ENCODE data around the gene DMD. TPM values are rescaled to one million over a fixed set of nuclear protein-coding genes. Genes with fewer than 3 reads are reported as not detected.

Gene DMD
- total and polyA plus RNA-seq, 2 donors (not counting 1 experiment from before 2014, with no cell fraction given): 2.0 to 51.8 TPM

DNA sequence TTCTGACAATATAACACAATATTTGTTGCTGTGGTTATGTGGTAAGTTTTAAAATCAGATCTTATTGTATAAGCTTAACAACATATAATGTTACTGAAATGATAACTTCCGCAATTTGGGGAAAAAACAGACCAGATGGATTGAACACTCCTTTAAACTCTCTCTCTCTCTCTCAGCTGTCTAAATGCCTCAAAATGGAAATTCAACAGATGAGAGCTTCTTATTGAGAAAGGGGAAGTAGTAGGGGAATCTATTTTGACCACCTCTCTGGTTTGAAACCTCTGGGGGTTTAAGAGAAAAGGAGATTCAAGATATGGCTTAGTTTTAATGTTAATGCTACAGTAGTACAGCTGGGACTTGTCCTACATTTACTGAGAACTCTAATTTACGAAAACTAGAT lies 40.3 kb downstream of the DMD start:
- DNase-seq: no peak
- no peak overlapping the region for H3K4me2 ChIP-seq (replicated peaks; ENCODE audit: low read depth, low read length, poor library complexity, severe bottlenecking)
- WGBS (ENCODE audit: insufficient coverage): no CpG with 5 or more reads among the region's 2 CpGs

DNA sequence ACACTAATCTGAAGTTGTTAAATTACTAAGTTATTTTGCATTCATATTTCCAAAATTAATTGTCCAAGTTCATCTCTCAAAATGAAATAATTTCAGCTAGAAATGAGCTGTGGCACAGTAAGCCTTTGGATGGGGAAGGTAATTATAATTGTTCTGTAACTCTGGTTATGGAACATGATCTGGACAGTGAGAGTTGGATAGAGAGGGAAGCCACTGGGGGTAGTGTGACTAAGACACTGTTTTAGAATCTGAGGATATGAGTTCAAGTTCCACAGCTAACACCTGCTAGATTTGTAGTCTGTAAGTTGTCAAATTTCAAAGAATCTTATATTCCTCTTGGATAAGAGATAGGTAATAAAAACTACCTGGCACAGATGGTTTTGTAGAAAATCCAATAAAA lies 49.5 kb downstream of the DMD start:
- Histone ChIP-seq H3K36me3 (replicated peaks in 1 of 2; ENCODE audit: control extremely low read depth in 1 of 2, control insufficient read depth in 1 of 2, extremely low read depth in 1 of 2, insufficient read depth in 2 of 2, low read length in 1 of 2) (no peaks in the 10 kb centered on the region), H2AFZ (ENCODE audit: insufficient read depth, low read depth, low read length, poor library complexity, severe bottlenecking) (no peak overlapping the region), H3K27me3 (replicated peaks in 1 of 4; ENCODE audit: control extremely low read depth in 1 of 4, control insufficient read depth in 3 of 4, insufficient read depth in 4 of 4, low read length in 3 of 4) (no peaks in the 10 kb centered on the region), H3K4me1 (ENCODE audit: control insufficient read depth in 2 of 2, insufficient read depth in 2 of 2, low read length in 2 of 2) (no peaks in the 10 kb centered on the region), H3K9ac (ENCODE audit: low read length) (no peak overlapping the region), H3K4me3 (ENCODE audit: control extremely low read depth in 1 of 5, extremely low read depth in 1 of 5, insufficient read depth in 1 of 5, low read depth in 2 of 5, low read length in 4 of 5) (no peak overlapping the region), H3K27ac (ENCODE audit: low read length in 2 of 2) (no peak overlapping the region), H3K79me2 (ENCODE audit: control insufficient read depth, insufficient read depth, low read length) (no peaks in the 10 kb centered on the region), H4K20me1 (ENCODE audit: control insufficient read depth, insufficient read depth, low read length, poor library complexity, severe bottlenecking) (no peaks in the 10 kb centered on the region), H3K9me3 (ENCODE audit: control extremely low read depth in 1 of 3, control insufficient read depth in 2 of 3, insufficient read depth in 1 of 3, low read length in 2 of 3) (no peaks in the 10 kb centered on the region), H3K4me2 (replicated peaks; ENCODE audit: low read depth, low read length, poor library complexity, severe bottlenecking) (no peak overlapping the region)
- POLR2A ChIA-PET: no interaction called here
- peaks cover 3% of the 10 kb centered on the region for H3K9me3 Mint-ChIP-seq (ENCODE audit: insufficient read depth)
- CTCF ChIA-PET: no interaction called here
- H3K27ac Mint-ChIP-seq: no peak overlapping the region
- intact Hi-C loops (cut with micrococcal nuclease): no loop called here
- ATAC-seq (ENCODE audit: low read depth) (no peak), DNase-seq (no peak)
- TF ChIP-seq EZH2 (IDR thresholded peaks at IDR 0.05; ENCODE audit: borderline replicate concordance, insufficient read depth, low read depth, low read length, poor library complexity, severe bottlenecking): no peak
- TF ChIP-seq, protein P1, sequence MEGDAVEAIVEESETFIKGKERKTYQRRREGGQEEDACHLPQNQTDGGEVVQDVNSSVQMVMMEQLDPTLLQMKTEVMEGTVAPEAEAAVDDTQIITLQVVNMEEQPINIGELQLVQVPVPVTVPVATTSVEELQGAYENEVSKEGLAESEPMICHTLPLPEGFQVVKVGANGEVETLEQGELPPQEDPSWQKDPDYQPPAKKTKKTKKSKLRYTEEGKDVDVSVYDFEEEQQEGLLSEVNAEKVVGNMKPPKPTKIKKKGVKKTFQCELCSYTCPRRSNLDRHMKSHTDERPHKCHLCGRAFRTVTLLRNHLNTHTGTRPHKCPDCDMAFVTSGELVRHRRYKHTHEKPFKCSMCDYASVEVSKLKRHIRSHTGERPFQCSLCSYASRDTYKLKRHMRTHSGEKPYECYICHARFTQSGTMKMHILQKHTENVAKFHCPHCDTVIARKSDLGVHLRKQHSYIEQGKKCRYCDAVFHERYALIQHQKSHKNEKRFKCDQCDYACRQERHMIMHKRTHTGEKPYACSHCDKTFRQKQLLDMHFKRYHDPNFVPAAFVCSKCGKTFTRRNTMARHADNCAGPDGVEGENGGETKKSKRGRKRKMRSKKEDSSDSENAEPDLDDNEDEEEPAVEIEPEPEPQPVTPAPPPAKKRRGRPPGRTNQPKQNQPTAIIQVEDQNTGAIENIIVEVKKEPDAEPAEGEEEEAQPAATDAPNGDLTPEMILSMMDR (IDR thresholded peaks at IDR 0.05): no peak
- no peak overlapping the region for H3K4me3 Mint-ChIP-seq
- H3K27me3 Mint-ChIP-seq: no peaks in the 10 kb centered on the region
- no peaks in the 10 kb centered on the region for H3K4me1 Mint-ChIP-seq

More for the DNA sequence above, 40.3 kb downstream of the DMD start:
- no peaks in the 10 kb centered on the region for H3K79me2 ChIP-seq (ENCODE audit: control insufficient read depth, insufficient read depth, low read length)
- H3K27me3 ChIP-seq (replicated peaks in 1 of 4; ENCODE audit: control extremely low read depth in 1 of 4, control insufficient read depth in 3 of 4, insufficient read depth in 4 of 4, low read length in 3 of 4): no peaks in the 10 kb centered on the region
- H3K4me3 Mint-ChIP-seq: no peak overlapping the region
- no peaks in the 10 kb centered on the region for H3K27me3 Mint-ChIP-seq
- no peaks in the 10 kb centered on the region for H3K9me3 ChIP-seq (ENCODE audit: control extremely low read depth in 1 of 3, control insufficient read depth in 2 of 3, insufficient read depth in 1 of 3, low read length in 2 of 3)
- intact Hi-C loops (cut with micrococcal nuclease): no loop called here
- no peak overlapping the region for H2AFZ ChIP-seq (ENCODE audit: insufficient read depth, low read depth, low read length, poor library complexity, severe bottlenecking)
- TF ChIP-seq, protein P1 (IDR thresholded peaks at IDR 0.05): no peak
- TF ChIP-seq EZH2 (IDR thresholded peaks at IDR 0.05; ENCODE audit: borderline replicate concordance, insufficient read depth, low read depth, low read length, poor library complexity, severe bottlenecking): no peak
- POLR2A ChIA-PET: no interaction called here
- no peak overlapping the region for H3K9ac ChIP-seq (ENCODE audit: low read length)
- no peak overlapping the region for H3K27ac ChIP-seq (ENCODE audit: low read length in 2 of 2)
- H4K20me1 ChIP-seq (ENCODE audit: control insufficient read depth, insufficient read depth, low read length, poor library complexity, severe bottlenecking): no peaks in the 10 kb centered on the region
- no peak overlapping the region for H3K4me3 ChIP-seq (ENCODE audit: control extremely low read depth in 1 of 5, extremely low read depth in 1 of 5, insufficient read depth in 1 of 5, low read depth in 2 of 5, low read length in 4 of 5)
- no peaks in the 10 kb centered on the region for H3K4me1 ChIP-seq (ENCODE audit: control insufficient read depth in 2 of 2, insufficient read depth in 2 of 2, low read length in 2 of 2)
- H3K36me3 ChIP-seq (replicated peaks in 1 of 2; ENCODE audit: control extremely low read depth in 1 of 2, control insufficient read depth in 1 of 2, extremely low read depth in 1 of 2, insufficient read depth in 2 of 2, low read length in 1 of 2): no peaks in the 10 kb centered on the region
- CTCF ChIA-PET: no interaction called here
- H3K9me3 Mint-ChIP-seq (ENCODE audit: insufficient read depth): no peaks in the 10 kb centered on the region
- no peaks in the 10 kb centered on the region for H3K4me1 Mint-ChIP-seq
- ATAC-seq (ENCODE audit: low read depth): no peak
- no peak overlapping the region for H3K27ac Mint-ChIP-seq
